Measurements from ENCODE around the gene TAS2R60.
"Not testable (repeated sequence)": the region's sequence is repeated elsewhere in the genome, so short reads cannot be mapped to it uniquely, and the experiment has no call there.

Gene TAS2R60

DNA sequence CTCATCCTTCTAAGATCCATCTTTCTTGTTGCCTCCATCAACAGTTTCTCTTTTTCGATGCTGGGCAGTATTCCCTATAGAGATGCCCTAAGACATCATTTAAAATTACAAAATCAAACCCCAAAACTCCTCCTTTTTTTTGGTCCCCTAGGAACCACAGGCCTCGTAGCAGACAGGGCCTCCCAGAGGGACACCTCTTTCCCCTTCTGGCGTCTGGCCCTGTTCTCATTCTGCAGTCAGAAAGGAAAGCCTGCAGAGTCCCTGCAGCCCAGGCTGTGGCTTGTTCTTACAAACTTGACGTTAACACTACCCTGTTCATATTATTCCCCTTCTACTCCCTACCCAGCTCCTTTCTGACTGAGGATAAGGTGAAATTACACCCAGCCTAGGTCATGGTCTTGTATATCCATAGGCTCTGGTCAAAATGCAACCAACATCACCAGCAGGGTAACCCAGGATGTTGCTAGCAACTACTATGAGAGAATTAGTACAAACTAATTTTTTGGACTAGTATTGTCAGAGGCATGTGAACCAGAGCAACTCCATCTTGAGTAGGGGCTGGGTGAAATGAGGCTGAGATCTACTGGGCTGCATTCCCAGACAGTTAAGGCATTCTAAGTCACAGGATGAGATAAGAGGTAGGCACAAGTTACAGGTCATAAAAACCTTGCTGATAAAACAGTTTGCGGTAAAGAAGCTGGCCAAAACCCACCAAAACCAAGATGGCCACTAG is 31.1 kb upstream of the TAS2R60 start:
- no peak for DNase-seq

DNA sequence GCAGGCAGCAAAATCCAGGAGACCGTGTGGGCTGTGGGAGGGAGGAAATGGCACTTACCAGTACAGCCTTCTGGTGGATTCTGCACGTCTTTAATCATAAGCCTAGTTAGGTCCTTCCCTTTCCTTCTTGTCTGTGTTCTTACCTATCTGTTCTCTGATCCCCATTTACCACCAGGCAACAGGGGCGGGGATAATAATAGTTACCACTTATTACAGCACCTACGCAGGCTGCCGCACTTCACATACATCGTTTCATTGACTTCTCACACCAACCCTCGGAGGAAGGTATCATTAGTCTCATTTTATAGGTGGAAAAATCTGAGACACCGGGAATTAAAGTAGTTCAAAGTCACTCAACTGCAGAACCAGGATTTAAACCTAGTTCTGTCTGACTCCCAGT is 30.1 kb upstream of the TAS2R60 start:
- no peak for DNase-seq

DNA sequence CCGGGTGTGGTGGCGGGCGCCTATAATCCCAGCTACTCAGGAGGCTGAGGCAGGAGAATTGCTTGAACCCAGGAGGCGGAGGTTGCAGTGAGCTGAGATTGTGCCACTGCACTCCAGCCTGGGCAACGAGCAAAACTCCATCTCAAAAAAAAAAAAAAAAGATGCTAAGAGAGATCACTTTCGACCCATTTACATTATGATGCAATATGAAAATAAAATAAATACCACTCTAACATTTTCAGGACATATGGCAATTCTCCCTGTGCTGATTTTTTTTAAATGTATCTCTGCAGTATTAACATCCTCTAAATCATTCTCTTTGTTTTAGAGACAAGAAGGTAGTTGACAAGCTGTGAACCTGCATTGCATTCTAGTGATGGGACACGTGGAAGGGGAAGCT is 28.0 kb upstream of the TAS2R60 start:
- DNase-seq, result not testable (repeated sequence)

DNA sequence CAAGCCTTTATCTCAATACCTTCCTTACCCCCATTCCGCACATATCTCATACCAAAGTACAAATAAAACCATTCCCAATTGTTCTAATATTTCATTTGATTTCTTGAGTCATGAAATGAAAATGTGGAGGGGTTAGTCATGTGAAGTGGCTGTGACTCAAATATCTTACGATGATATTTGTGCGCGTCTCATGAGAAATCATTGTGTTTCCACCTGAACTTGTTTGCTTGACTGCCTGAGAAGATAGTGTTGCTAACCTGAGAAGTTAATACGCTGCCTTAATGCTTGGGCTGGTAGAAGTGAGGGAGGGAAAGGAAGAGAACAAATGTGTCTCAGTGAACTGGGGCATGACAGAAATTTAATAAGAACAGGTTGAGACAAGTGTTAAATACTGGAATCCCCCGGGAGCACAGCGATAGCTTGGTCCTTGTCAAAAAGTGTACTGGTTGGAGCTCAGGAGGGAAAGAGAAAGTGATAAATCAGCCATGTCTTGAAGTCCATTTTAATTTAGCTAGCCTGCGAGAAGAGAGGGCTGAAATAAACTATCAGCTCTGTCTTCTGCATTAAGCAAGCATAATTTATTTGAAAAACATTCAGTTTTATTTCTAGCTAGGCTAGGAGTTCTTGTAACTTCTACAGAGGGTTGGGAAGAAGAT is 27.4 kb upstream of the TAS2R60 start:
- DNase-seq, result no peak

DNA sequence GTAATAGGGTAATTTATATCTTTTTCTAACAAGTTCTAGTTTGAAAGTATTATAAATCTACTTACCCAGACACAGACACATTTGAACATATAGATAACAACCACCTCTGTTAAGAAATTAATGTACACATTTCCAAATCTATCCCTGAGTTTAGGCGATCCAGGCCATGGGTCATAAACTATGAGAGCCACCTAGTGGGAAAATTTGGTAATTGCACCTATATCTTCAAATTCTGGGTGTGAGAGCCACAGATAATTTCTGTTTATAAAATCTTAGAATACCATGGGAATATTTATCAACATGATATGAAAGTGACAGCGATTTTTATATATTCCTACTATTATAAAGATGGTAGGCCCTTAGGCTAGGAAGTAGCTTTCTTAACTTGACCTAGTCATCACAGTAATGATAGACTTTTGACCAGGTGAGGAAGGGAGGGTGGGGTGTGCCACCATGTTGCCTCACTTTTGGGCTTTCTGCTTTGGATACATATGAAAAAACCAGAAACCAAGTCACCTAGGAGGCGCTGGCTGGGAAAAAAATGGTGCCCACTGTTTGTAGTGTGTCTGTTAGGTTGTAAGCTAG is 26.6 kb upstream of the TAS2R60 start:
- no peak for DNase-seq

DNA sequence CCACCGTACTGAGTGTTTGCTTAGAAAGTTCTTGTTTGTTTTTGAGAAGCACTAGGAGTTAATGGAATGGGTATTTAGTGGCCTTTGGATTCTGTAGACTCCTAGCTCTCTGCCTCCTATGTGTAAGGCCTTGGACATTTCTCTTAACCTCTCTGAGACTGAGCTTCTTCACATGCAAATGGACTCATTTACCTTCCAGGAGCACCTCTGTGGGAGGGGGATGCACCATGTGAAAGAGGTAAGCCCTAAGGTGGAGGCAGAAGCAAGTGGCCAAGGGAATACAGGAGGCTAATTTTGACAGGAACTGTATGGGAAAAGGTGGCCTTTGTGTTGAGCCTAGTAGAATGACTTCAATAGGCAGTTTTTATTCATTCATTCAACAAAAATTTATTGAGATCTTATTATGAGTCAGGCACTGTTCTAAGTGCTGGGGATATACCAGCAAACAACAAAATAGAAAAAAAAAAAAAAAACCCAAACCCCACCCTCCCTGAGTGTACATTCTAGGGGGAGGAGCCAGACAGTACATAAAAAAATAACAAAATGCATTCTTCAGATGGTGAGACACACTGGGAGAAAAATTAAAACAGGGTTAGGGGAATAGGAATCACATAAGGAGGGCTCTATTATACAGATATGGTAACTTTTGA is 25.4 kb upstream of the TAS2R60 start:
- DNase-seq, result no peak

DNA sequence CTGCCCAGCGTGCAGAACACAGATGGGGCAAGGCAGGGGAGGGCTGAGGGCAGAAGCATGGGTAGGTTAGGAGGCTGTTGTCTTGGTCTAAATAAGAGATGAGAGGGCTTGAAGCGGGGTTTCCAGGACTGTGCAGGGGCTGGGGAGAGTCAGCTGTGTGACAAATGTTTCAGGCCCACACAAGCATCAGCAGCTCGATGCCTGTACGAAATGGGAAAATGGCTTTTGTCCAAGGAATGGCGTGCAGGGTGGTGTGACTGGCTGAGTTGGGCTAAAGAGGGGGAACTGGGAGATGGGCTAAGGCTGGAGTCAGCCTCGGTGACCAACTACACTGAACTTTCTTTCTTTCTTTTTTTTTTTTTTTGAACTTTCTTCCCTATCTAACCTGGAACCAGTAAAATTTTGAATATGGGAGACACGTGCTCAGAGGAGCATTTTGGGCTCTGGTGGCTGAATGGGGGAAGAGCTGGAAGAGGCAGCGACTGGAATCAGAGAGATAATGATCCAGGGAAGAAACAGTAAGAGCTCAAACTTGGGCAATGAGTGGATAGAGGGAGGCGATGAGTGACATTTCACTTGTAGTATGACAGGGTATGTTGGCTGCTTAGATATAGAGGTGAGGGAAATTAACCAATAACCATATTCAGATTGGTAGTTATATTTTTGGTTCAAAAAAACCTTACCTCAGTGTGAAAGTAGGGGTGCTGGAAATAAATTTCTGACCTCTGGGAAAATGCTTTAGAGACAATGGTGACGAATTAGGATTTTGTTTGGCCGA is 24.4 kb upstream of the TAS2R60 start:
- DNase-seq, result no peak

DNA sequence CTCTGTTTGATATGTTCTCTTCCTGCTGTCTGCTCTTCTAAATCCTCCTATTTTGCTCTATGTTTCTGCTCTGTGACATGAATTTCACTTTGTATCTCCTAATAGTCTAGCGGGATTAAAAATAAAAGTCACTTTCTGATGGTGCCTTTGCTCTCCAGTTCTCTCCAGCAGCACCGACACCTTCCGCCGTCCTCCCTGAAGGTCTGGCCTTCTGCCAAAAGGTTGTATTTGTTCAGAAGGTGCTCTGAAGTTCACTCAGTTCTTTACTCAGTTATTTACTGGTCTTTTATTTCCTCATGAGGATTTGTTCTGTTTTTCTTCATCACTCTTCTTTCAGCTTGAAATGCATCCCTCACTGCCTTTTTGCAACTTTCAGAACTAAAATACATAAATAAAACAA is 23.4 kb upstream of the TAS2R60 start:
- no peak for DNase-seq

DNA sequence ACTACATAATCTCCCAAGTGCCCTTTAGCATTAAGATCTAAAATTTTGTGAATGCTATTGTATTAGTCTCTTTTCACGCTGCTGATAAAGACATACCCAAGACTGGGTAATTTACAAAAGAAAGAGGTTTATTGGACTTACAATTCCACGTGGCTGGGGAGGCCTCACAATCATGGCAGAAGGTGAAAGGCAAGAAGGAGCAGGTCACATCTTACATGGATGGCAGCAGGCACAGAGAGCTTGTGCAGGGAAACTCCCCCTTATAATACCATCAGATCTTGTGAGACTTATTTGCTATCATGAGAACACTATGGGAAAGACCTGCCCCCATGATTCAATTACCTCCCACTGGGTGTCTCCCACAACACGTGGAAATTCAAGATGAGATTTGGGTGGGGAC is 22.6 kb upstream of the TAS2R60 start:
- not testable (repeated sequence) for DNase-seq

DNA sequence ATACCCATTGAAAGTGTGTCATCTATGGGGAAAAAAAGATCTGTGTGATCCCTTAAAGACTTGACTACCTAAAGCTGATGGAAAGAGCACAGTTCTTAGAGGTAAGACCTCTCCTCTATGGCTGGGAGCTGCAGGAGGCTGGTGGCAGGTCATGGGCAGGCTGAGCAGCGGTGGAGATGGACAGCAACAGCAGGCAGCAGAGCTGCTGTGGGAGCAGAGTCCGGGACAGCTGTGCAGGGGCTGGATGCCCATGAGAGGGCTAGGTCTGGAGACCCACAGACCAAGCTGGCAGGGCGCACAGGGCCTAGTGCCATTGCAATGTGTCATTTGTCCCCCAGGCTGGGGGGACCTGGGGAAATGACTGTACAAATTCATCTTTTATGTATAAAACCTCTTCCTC is 21.2 kb upstream of the TAS2R60 start:
- no peak for DNase-seq

DNA sequence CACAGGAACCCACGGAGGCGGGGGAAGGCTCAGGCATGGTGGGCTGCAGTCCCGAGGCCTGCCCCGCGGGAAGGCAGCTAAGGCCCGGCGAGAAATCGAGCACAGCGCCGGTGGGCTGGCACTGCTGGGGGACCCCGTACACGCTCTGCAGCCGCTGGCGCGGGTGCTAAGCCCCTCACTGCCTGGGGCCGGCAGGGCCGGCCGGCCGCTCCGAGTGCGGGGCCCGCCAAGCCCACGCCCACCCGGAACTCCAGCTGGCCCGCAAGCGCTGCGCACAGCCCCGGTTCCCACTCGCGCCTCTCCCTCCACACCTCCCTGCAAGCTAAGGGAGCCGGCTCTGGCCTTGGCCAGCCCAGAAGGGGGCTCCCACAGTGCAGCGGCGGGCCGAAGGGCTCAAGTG is 18.8 kb upstream of the TAS2R60 start:
- not testable (repeated sequence) for DNase-seq

DNA sequence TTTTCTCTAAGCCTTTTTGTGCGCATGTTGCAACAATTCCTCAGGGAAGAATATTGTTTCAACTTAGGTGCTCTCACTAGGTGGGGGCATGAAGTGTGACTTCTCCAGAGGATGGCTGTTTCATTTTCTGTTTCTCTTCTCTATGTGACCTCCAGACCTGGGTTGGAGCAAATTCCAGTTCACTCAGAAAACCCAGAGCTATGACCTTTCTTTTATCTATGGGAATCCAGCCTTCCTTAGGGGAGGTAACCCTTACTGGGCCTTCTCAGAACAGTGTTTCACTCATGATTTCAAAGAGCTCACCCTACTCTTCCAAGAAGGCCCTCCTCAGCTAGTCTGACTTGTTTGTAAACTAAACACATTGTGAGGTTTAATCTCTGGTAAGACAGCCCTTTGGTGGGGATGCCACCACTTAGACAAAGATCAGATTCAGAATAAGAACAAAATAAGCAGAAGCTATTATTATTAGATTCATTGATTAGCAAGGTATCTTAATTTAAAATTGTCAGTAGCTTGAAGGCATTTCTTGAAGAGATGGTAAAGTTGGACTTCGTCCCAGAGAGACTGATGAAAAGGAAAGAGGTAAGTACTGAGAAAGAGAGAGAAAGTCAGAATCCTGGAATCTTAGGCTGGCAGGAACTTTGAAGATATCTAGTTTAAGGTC is 16.6 kb upstream of the TAS2R60 start:
- no peak for DNase-seq

DNA sequence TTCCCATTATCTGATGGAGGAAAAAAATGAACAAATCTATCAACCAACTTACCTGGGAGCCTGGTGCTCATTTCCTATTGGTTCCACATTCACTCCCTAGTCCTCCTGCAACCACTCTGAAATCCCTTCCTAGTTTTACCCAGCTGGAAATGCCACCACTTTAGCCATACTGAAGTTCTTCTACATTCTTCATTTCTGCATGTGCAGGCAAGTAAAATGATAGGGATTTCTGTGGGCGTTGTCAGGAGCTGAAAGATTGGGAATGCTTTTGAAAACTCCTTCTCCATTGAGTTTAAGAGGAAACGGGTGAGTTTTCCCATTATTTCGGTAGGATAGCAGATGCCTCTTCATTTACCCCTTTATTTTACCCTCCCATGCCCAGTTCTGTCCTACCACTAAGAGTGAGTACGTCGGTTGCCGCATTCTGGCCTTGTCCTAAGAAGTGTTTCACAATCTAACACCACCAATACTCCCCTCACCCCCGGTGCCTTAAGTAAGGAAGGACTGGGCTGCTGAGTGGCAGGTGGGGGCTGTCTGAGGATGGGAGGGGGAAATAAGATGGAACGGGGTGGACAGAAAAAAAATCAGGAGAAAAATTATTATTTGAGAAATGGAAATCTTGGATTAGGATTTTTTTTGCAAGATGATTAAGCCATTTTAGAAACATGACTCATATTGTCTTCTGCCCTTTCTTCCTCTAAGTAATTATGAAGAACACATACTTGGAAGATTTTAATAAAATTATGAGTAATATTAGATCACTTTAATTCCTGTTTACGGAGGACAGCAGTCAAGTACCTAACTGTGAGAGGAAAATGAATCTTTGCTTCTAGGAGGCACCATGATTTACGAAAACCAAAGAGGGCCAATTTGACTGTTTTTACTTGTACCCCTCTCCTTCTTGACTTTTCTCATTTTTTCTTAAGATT is 13.2 kb upstream of the TAS2R60 start:
- DNase-seq, result no peak

DNA sequence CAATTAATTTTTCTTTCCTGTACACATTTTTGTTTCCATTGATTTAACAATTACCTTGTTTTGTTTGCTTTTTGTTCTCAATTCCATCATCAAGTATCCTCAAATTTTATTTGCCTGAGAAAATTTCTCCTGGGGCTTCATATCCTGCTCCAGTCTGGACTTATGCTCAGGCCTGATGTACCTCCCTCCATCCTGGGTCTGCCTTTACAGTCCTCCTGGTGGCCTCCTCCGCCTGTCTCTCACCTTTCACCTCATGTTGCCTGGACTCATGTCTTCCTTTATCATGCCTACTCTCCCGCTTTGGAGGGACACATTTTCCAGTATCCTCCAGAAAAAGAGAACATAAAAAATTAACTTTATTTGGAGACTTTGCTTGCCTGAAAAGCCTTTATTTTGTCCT is 12.1 kb upstream of the TAS2R60 start:
- no peak for DNase-seq

DNA sequence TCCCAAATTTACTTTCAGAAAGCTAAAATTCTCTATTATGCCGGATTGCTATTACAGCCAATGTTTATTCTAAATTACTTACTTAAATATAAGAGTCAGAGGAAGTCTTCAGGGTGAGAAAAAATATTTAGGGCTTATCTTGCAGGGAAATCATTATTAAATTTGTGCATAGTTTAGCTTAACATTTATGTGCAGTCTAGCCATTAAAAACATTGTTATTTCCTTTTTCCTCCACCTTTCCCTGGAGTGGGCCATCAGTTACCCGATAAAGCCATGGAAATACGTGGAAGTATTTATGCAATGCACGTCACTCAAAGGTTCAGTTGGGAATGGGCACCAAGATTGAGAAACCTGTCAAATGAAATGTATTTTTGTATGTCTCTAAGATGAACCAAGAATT is 9.5 kb upstream of the TAS2R60 start:
- DNase-seq, result no peak

DNA sequence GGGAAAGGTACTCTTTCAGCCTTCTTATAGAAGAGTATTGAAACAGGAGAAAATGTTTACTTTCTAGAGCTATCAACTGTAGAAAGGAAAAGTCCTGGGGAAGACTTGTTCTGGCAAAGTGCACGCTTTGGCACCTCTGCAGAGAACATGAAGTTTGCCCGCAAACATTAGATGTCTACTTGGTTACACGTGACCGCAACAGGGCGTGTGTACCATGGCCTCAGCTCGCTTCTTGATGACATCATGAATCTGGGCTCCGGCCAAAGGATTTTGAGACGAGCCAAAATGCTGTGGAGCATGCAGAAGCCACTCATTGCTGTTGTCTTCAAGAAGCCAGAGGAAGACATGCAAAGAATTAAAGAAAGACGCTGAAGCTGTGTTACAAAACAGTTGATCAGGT is 8.6 kb upstream of the TAS2R60 start:
- no peak for DNase-seq

DNA sequence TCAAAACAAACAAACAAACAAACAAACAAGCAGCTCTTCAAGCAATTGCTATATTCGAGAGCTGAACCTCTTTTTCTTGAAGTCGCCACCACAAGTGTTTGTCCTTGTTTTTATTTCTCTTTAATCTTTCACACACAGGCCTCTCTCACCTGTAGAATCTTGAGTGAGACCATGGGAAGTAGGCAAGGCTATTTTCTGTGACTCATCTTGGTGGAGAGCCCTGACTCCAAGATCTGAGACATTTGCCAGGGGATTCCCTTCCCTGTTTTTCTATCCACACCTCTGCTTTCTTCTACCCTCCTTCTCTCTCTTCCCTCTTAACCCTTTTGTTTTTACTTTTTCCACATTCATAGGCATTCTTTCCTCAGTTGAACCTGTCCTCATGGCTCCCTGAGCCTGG is 8.0 kb upstream of the TAS2R60 start:
- DNase-seq, result no peak

DNA sequence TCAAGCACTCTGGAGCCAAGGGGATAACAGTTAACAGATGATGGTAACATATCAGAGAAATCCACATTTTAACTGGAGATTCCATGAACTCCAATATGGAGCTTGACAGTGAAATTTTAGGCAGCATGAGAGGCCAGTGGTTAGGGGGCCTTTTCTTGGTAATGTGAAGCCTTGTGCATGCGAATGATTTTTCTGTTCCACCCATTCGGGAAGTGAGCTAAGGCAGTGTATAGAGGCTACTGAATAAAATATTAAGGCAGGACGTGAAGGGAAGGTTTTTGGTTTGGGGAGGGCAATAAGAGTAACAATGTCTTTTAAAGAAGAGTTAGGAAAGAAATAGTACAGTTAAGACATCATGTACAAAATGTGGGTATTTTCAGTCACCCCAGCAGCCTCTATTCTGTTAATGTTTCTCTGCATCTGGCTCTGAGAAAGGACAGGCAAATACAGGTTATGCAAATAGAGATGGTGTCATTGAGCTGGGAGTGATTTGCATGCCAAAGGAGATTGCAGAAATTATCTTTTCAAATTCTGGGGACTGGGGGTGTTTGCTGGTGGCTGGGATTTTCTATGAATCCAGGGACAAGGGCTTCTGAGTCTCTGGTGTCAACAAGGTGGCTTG is 6.8 kb upstream of the TAS2R60 start:
- DNase-seq, result no peak

DNA sequence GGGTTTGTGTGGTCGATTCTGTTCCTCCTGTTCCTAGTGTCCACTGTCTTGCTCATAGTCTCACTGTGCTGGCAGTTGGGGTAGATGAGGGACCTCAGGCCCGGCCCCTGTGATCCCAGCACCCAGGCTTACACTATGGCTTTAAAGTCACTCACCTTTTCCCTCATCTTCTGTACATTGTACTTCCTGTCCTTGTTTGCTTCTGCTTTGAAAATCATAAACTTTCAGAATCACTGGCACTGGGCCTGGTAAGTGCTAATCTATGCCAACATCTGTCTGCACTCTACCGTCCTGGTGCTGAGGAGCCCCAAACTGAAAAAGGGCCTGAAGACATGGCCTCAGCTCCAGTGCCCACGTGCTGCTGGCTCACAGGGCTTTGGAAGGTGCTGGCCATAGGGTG is 5.7 kb upstream of the TAS2R60 start:
- no peak for DNase-seq

DNA sequence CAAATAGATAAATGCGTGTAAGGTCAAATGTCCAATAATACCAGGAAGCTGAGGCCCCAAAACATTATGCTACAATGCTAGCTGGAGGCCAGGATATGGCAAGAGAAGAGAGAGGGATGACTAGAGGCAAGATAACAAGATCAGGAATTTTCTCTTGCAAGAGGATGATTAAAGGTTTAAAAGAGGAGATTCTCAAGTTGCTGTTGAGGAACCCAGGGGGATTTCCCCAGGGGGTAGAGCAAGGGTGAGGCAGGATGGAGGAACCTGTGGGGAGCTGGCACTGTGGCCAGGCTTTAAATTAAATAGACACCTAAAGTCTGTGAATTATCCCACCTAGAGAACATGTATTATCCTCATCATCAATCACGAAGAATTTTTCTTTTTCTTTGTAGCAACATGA is 3.4 kb upstream of the TAS2R60 start:
- no peak for DNase-seq
